Trophoblast cell (in vitro differentiated cells and primary cell): ENCODE data around the gene MED23.
A peak's percentile ranks its signal among the peaks of the same experiment; 100 is the strongest.

Experiments
- DNase-seq, 2 donors: peaks; one replicate each; pipeline ENCODE4 v3.0.0-alpha.2; 2016
- H2AFZ ChIP-seq: 2 replicates; pipeline ENCODE4 v1.6.1; 2013; ENCODE audit warnings: low read length, moderate library complexity, mild to moderate bottlenecking; ENCODE audit not compliant: insufficient read depth, poor library complexity
- H2AK5ac ChIP-seq: 2 replicates; pipeline ENCODE4 v1.6.1; 2013; ENCODE audit warnings: mild to moderate bottlenecking, low read length
- H2BK120ac ChIP-seq: 2 replicates; pipeline ENCODE4 v1.6.1; 2013; ENCODE audit warnings: low read length, mild to moderate bottlenecking, moderate library complexity; ENCODE audit not compliant: insufficient read depth, poor library complexity
- H2BK12ac ChIP-seq: 2 replicates; pipeline ENCODE4 v1.6.1; 2013; ENCODE audit warnings: mild to moderate bottlenecking, low read length, moderate library complexity
- H2BK5ac ChIP-seq: 2 replicates; pipeline ENCODE4 v1.6.1; 2013; ENCODE audit warnings: low read length, low read depth, moderate library complexity, mild to moderate bottlenecking; ENCODE audit not compliant: poor library complexity
- H3K14ac ChIP-seq: 2 replicates; pipeline ENCODE4 v1.6.1; 2013; ENCODE audit warnings: mild to moderate bottlenecking, low read length
- H3K18ac ChIP-seq: 2 replicates; pipeline ENCODE4 v1.6.1; 2013; ENCODE audit warnings: mild to moderate bottlenecking, low read length
- H3K23ac ChIP-seq: 2 replicates; pipeline ENCODE4 v1.6.1; 2013; ENCODE audit warnings: low read length
- H3K27ac ChIP-seq: 2 replicates; pipeline ENCODE4 v1.5.1; 2013; ENCODE audit warnings: low read depth, mild to moderate bottlenecking, inconsistent platforms, low read length, moderate library complexity
- H3K27me3 ChIP-seq: 2 replicates; pipeline ENCODE4 v1.6.1; 2013; ENCODE audit warnings: inconsistent platforms, mild to moderate bottlenecking, low read length, moderate library complexity; ENCODE audit not compliant: insufficient read depth
- H3K36me3 ChIP-seq, 2 experiments: 1 replicate in 1 of 2; 2 replicates in 1 of 2; pipeline ENCODE4 v1.6.1; 2013; ENCODE audit warnings: low read length in 2 of 2, mild to moderate bottlenecking in 2 of 2, moderate library complexity in 1 of 2; ENCODE audit not compliant: insufficient read depth in 2 of 2, control insufficient read depth in 1 of 2
- H3K4ac ChIP-seq: 2 replicates; pipeline ENCODE4 v1.6.1; 2013; ENCODE audit warnings: low read depth, mild to moderate bottlenecking, low read length, moderate library complexity
- H3K4me1 ChIP-seq, 2 experiments: 1 replicate in 1 of 2; 2 replicates in 1 of 2; pipeline ENCODE4 v1.6.1; 2013; ENCODE audit warnings: low read length in 2 of 2, mild to moderate bottlenecking in 2 of 2, moderate library complexity in 1 of 2; ENCODE audit not compliant: insufficient read depth in 2 of 2, control insufficient read depth in 1 of 2
- H3K4me2 ChIP-seq: 2 replicates; pipeline ENCODE4 v1.6.1; 2013; ENCODE audit warnings: inconsistent platforms, mild to moderate bottlenecking, low read length, moderate library complexity
- H3K4me3 ChIP-seq: 2 replicates; pipeline ENCODE4 v1.5.1; 2013; ENCODE audit warnings: mild to moderate bottlenecking, low read depth, low read length, inconsistent platforms
- H3K79me1 ChIP-seq: one replicate; pipeline ENCODE4 v1.6.1; 2013; ENCODE audit warnings: low read length
- H3K79me2 ChIP-seq: 2 replicates; pipeline ENCODE4 v1.6.1; 2013; ENCODE audit warnings: low read length, mild to moderate bottlenecking; ENCODE audit not compliant: control insufficient read depth, insufficient read depth, poor library complexity
- H3K9ac ChIP-seq: 2 replicates; pipeline ENCODE4 v1.6.1; 2013; ENCODE audit warnings: mild to moderate bottlenecking, low read length
- H3K9me3 ChIP-seq: 2 replicates; pipeline ENCODE4 v1.6.1; 2013; ENCODE audit warnings: low read depth, mild to moderate bottlenecking, control low read depth, inconsistent platforms, low read length; ENCODE audit not compliant: insufficient read depth
- H4K12ac ChIP-seq: 2 replicates; pipeline ENCODE4 v1.6.1; 2013; ENCODE audit warnings: low read depth, mild to moderate bottlenecking, low read length, moderate library complexity
- H4K8ac ChIP-seq: 2 replicates; pipeline ENCODE4 v1.6.1; 2013; ENCODE audit warnings: low read depth, mild to moderate bottlenecking, low read length, moderate library complexity
- H4K91ac ChIP-seq: one replicate; pipeline ENCODE4 v1.6.1; 2013; ENCODE audit warnings: low read depth, mild to moderate bottlenecking, low read length, moderate library complexity
- WGBS: extraction: QIAGEN DNeasy Blood & Tissue Kit; methylation state at CpG from one replicate; pipeline ENCODE4 v1.1.7; 2013; ENCODE audit warnings: missing lambda C conversion rate; ENCODE audit not compliant: insufficient read length, insufficient coverage; ENCODE audit errors: extremely low coverage; 5-methylcytosine and 5-hydroxymethylcytosine counted together

MED23 gene

DNA sequence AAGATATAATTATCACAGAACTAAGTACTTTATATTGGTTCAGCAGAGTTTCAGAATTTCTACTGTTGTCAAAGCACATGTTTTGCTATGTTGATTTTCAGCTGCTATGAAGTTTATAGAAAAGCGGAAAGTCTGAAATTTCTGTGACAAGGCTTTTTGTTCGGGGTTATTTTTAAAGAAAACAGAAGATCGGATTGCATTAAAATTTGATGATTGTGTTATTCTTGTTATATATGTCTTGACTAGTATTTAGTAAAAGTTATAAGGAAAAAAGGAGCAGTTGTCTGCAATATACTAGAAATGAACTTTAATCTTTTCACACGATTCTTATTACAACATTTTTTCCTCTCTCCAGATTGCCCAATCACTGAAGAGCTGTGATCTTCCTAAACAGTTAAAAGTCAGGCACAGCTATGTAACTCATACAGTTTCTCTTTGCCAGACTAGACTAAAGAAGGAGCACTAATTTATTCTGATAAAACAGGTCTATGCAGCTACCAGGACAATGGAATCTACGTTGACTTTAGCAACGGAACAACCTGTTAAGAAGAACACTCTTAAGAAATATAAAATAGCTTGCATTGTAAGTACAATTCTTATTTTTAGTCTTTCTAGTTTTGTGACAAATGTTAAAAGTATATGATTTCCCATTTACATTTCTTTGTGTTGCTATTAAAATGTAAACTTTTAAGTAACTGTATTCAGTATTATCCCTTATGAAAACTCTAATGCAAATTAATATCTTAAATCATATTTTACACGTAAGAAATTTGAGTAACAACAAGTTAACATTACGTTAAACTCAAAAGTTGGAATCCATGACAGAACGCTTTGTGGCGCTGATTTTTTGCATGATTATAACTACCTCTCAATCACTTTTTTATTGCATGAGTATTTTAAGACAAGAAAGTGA lies 9.1 kb upstream of the MED23 start, which contains the start of gene ENPP3:
Gene ENPP3 (plus strand): TSS at position 423 of the 913 bp plus-strand sequence. CDS start 83 bp downstream, at position 506.
- Histone ChIP-seq H2BK120ac (no peak within 1 kb of the TSS), H4K12ac (no peak within 1 kb of the TSS), H2BK5ac (no peak within 1 kb of the TSS)

DNA sequence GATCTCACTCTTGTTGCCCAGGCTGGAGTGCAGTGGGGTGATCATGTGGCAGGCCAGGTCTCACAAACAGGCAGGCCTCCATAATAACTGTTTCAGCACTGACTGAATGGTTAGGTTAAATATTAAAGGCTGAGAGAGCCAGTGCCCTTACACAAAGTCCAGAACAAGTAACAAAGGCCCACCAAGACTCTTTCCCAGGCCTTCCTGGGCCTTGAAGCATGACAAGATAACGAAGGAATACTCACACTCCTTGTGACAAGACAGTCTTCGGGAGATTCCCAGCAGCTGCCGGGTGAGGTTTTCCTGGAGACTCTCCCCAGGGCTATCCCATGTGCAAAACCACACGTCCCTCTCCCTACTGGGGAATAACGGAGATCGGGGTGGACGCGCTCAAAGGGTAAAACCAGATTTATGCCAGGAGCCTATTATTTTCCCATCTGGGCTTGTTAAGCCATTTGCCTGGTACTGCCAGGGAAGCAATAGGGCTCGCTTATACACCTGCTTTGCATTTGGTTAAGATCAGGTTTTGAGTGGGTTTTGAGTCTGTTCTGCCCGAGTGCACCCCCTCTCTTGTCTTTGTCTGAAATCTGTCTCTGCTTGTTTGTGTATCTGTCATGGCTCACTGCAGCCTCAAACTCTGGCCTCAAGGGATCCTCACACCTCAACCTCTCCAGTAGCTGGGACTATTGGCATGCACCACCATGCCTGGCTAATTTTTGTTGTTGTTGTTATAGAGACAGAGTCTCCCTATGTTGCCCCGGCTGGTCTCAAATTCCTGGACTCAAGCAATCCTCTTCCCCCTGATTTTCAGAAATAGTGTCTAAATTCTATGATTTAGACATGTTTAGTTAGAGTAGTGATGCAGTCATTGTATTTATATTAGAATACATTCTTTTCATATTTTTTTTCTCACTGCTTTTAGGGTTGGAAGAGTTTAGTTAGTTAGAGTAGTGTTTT lies 7.6 kb upstream of the MED23 start:
- Histone ChIP-seq H3K27ac (no peak overlapping the region), H4K91ac (no peak overlapping the region), H3K23ac (no peak overlapping the region), H3K79me1 (no peaks in the 10 kb centered on the region), H3K9me3 (no peaks in the 10 kb centered on the region), H3K4me2 (no peak overlapping the region), H2AFZ (no peak overlapping the region), H2BK120ac (no peak overlapping the region), H4K8ac (no peak overlapping the region), H3K4me3 (no peak overlapping the region), H3K4ac (no peak overlapping the region), H2BK5ac (no peak overlapping the region), H3K18ac (no peak overlapping the region), H4K12ac (no peak overlapping the region), H3K4me1 (peaks cover 0 to 2% of the 10 kb centered on the region in 2 experiments), H3K14ac (no peak overlapping the region), H2AK5ac (no peak overlapping the region), H3K79me2 (no peaks in the 10 kb centered on the region), H3K9ac (no peak overlapping the region), H3K27me3 (no peaks in the 10 kb centered on the region), H2BK12ac (no peak overlapping the region), H3K36me3 (no peaks in the 10 kb centered on the region)
- no peak for DNase-seq
- no CpG with 5 or more reads among the region's 11 CpGs for WGBS

More for the DNA sequence above, 9.1 kb upstream of the MED23 start, which contains the start of gene ENPP3:
- Histone ChIP-seq H3K79me1 (no peaks in the 10 kb centered on the region), H3K9ac (no peak within 1 kb of the TSS), H4K91ac (no peak within 1 kb of the TSS), H3K36me3 (no peaks in the 10 kb centered on the region), H4K8ac (no peak within 1 kb of the TSS), H2AFZ (no peak within 1 kb of the TSS), H3K4ac (no peak within 1 kb of the TSS), H3K23ac (no peak within 1 kb of the TSS), H3K79me2 (no peaks in the 10 kb centered on the region), H2AK5ac (no peak within 1 kb of the TSS), H3K14ac (no peak within 1 kb of the TSS), H3K9me3 (no peaks in the 10 kb centered on the region), H3K4me2 (no peak within 1 kb of the TSS), H3K4me1 (no peaks in the 10 kb centered on the region), H3K27me3 (no peaks in the 10 kb centered on the region), H3K18ac (no peak within 1 kb of the TSS), H3K4me3 (no peak within 1 kb of the TSS), H3K27ac (no peak within 1 kb of the TSS), H2BK12ac (no peak within 1 kb of the TSS)
- DNase-seq, result no peak
- WGBS, result no CpG with 5 or more reads among the region's 10 CpGs

DNA sequence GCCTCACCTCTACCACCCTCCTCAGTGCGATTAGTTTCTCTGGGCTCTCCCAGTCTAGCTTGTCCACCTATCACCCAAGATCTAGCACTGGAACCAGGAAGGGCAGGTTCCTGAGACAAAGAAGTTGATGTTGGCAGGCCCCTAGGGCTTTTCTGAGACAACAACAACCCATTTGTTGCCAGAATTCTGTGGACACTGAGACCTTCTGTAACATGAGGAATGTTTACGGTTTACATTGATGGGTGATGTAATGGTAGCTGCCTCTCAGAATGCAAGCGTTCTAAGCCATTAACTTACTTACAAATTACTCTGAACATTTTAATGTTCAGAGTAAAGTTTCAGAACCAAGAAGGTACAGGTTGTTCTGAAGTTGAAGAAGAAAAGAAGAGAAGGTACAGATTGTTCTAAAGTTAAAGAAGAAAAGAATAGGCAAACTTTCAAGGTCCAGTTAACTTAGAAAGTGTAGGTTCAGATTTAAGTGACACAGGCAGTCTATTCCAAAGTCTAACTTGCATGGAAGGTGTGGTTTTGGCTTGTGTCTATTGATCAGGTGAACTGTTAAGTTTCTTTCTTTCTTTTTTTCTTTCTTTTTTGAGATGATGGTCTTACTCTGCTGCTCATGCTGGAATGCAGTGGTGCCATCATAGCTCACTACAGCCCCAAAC lies 3.7 kb upstream of the MED23 start:
- no peak overlapping the region for H3K9ac ChIP-seq
- WGBS, result no CpG with 5 or more reads among the region's 3 CpGs

DNA sequence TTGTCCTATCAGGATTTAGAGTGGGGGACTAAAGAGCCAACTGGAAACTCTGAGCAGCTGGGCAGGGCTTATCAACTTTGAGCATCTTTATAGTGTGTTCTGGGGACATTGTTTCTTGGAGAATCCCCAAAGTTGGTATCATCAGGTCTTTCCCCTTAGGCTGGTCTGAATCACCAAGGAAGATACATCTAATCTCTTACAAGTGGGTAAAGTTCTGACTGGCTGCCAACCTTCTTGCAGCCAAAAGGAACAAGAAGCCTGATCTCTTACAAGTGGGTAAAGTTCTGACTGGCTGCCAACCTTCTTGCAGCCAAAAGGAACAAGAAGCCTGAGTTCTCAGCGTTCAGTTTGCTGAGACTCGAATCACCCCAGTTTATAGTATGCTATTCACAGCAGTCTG lies 1.6 kb upstream of the MED23 start:
- Histone ChIP-seq H3K4me2 (no peak overlapping the region), H3K79me2 (no peaks in the 10 kb centered on the region), H3K9me3 (no peaks in the 10 kb centered on the region), H3K23ac (no peak overlapping the region), H3K4me1 (peaks cover 0 to 2% of the 10 kb centered on the region in 2 experiments), H2BK120ac (no peak overlapping the region), H4K12ac (no peak overlapping the region), H3K36me3 (peaks cover 0 to 3% of the 10 kb centered on the region in 2 experiments), H3K79me1 (peaks cover 3% of the 10 kb centered on the region), H3K9ac (no peak overlapping the region), H2BK12ac (no peak overlapping the region), H4K8ac (no peak overlapping the region), H3K27me3 (no peaks in the 10 kb centered on the region), H2AK5ac (no peak overlapping the region), H4K91ac (no peak overlapping the region), H2BK5ac (no peak overlapping the region), H3K18ac (no peak overlapping the region), H3K4me3 (no peak overlapping the region), H3K4ac (no peak overlapping the region), H2AFZ (no peak overlapping the region), H3K27ac (no peak overlapping the region), H3K14ac (no peak overlapping the region)
- no CpG with 5 or more reads among the region's 2 CpGs for WGBS
- DNase-seq, result no peak

More for the DNA sequence above, 3.7 kb upstream of the MED23 start:
- H3K79me1 ChIP-seq, result peaks cover 3% of the 10 kb centered on the region
- H2AK5ac ChIP-seq, result no peak overlapping the region
- H4K8ac ChIP-seq, result no peak overlapping the region
- peaks cover 0 to 2% of the 10 kb centered on the region in 2 experiments for H3K4me1 ChIP-seq
- no peak overlapping the region for H4K12ac ChIP-seq
- H4K91ac ChIP-seq, result no peak overlapping the region
- no peaks in the 10 kb centered on the region for H3K36me3 ChIP-seq
- H3K23ac ChIP-seq, result no peak overlapping the region
- H3K4me3 ChIP-seq, result no peak overlapping the region
- no peak overlapping the region for H3K27ac ChIP-seq
- no peaks in the 10 kb centered on the region for H3K9me3 ChIP-seq
- H3K14ac ChIP-seq, result no peak overlapping the region
- H2AFZ ChIP-seq, result no peak overlapping the region
- H3K4me2 ChIP-seq, result no peak overlapping the region
- H2BK120ac ChIP-seq, result no peak overlapping the region
- no peak overlapping the region for H2BK12ac ChIP-seq
- no peaks in the 10 kb centered on the region for H3K79me2 ChIP-seq
- H3K18ac ChIP-seq, result no peak overlapping the region
- H2BK5ac ChIP-seq, result no peak overlapping the region
- H3K27me3 ChIP-seq, result no peaks in the 10 kb centered on the region
- peak in 1 of 2 donors; percentile 9 for DNase-seq
- H3K4ac ChIP-seq, result no peak overlapping the region
